Measurements from ENCODE around the gene ZNF841.
"Not testable (repeated sequence)": the region's sequence is repeated elsewhere in the genome, so short reads cannot be mapped to it uniquely, and the experiment has no call there.

Gene ZNF841

GRCh38 chr19:52095172-52096014 is at the start of gene ZNF841:
TSS of gene ZNF841 (minus strand) at chr19:52095765. CDS start at chr19:52084801, 10,964 bp downstream.
- peak; percentile 57 to 78 (median 74) for DNase-seq (ENCODE audit: low read depth in 4 of 4, low spot score in 1 of 4)

GRCh38 chr19:52142001-52142595 is 46.5 kb upstream of the ZNF841 start:
- no peak for DNase-seq (ENCODE audit: low read depth in 4 of 4, low spot score in 1 of 4)

GRCh38 chr19:52141203-52141602 is 45.6 kb upstream of the ZNF841 start:
- no peak for DNase-seq (ENCODE audit: low read depth in 4 of 4, low spot score in 1 of 4)

- DNase-seq (ENCODE audit: low read depth in 4 of 4, low spot score in 1 of 4), result peak in 2 of 4 experiments; percentile 96 to 99
These were observed 44.6 kb upstream of the ZNF841 start for GRCh38 chr19:52140032-52140710.

DNA sequence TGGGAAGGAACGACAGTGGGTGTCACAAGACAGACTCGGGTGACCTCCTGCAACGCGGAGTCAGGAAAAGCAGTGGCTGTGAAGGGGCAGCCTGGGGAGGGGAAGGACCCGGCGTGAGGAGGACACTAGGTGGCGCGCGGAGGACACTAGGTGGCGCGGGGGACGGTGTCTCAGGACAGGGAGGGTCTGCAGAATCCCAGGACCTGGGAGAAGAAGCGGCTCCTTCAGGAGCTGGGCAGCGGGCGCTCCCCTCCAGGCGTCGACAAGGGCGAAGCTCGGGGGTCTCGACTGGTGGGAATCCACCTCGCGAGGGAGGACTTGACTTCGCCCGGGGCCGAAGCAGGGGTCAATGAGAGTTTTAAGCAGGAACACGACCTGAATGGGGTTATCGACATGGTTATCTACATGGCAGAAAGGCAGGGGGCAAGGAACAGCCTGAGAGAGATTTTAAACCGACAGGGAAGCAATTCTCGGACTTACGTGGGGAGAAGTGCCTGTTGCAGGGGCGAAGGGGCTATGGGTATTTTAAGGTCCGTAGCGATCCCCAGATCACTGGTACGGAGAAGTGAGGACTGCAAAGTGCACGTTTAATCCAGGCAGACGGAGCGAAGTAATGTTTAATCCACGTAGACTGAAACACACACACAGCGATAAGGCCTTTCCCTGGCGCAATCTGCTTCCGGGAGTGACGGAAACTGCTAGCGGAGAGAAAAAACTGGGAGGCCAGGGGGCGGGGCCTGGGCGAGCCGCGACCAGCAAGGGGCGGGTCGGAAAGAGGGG is 43.9 kb upstream of the ZNF841 start, which contains the start of gene ZNF616:
TSS of gene ZNF616 (minus strand) at position 687 of the 780 bp plus-strand sequence. CDS start 9,426 bp downstream, outside the sequence.
- DNase-seq (ENCODE audit: low read depth in 4 of 4, low spot score in 1 of 4), result peak; percentile 50 to 96 (median 78)

DNA sequence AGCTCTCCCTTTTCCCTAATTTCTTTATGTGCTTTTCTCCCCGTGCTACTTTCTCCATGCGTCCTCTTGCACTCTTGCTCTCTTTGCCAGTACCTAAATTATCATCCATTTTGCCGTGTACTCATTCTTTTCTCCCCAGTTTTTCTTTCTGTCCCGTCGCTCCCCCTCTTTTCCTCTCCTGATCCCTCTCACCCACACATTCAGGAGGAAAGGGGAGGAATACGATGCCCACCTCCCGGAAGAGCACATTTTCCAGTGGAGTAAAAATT is 43.4 kb upstream of the ZNF841 start:
- no peak for DNase-seq (ENCODE audit: low read depth in 4 of 4, low spot score in 1 of 4)

DNA sequence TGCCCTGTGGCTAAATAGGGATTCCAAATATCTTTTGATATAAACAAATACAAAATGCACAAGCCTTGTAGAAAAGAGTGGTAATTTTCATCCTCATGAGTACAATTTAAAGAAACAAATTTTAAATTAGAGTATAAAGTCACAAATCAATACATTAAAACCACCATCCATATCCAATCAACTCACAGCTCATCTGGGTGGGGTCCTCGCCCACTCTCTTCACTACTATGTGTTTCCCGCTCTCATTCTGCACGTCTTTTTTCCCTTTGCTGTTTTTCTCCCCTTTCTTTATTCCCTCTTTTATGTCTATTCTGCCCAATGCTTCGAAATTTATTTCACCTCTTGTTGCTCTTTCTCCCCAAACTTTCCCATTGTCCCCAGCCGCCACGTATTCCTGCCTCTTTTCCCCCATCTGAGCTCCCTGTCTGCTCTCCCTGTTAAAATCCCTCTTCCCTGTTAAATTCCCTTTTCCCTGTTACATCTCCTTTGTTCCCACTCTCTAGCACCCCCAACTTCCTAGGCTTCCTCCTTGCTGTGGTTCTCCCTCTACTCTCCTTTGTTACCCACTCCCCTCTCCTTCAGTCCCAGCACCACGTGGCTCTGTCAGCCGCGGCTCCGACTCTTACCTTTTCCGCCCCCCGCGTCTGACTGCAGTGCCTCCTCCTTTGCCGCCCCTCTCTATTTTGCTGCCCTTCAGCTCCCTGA is 42.9 kb upstream of the ZNF841 start:
- DNase-seq (ENCODE audit: low read depth in 4 of 4, low spot score in 1 of 4), result peak in 2 of 4 experiments; percentile 13 to 16

GRCh38 chr19:52120286-52120685 is 24.7 kb upstream of the ZNF841 start:
- DNase-seq (ENCODE audit: low read depth in 4 of 4, low spot score in 1 of 4), result no peak

GRCh38 chr19:52115526-52116053 is 20.0 kb upstream of the ZNF841 start:
- no peak for DNase-seq (ENCODE audit: low read depth in 4 of 4, low spot score in 1 of 4)

GRCh38 chr19:52114691-52115090 is 19.1 kb upstream of the ZNF841 start:
- DNase-seq (ENCODE audit: low read depth in 4 of 4, low spot score in 1 of 4), result no peak

DNA sequence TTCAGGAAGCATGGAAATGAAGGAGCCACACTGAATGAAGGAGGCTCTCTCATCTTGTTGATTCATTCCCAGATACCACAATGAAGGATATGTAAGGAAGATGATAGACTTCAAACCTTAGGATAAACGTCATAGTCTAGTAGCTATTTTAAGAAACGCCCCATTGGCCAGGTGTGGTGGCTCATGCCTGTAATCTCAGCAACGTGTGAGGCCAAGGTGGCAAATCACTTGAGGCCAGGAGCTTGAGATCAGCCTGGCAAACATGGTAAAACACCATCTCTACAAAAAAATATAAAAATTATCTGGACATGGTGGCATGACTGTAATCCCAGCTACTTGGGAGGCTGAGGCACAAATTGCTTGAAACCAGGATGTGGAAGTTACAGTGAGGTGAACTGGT is 17.1 kb upstream of the ZNF841 start:
- no peak for DNase-seq (ENCODE audit: low read depth in 4 of 4, low spot score in 1 of 4)

DNA sequence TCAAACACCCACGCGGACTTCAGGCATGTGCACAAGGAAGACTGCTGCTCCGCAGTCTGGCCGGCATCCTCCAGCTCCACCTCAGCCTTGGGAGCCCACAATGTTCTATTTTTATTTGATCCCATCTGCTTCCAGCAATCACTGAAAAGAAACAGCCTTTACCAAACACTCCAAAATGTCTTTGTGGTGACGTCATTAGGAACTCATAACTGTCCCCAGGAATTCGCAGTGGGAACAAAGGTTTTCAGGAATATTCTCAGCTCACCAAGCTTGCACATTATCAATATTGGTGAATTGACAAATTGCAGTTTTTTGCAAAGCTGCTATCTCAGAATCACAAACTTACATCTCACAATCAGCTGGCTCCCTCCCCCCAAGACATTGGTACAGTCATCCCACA is 15.2 kb upstream of the ZNF841 start:
- DNase-seq (ENCODE audit: low read depth in 4 of 4, low spot score in 1 of 4), result no peak

- no peak for DNase-seq (ENCODE audit: low read depth in 4 of 4, low spot score in 1 of 4)
These were observed 7.2 kb upstream of the ZNF841 start for GRCh38 chr19:52102782-52103181.

DNA sequence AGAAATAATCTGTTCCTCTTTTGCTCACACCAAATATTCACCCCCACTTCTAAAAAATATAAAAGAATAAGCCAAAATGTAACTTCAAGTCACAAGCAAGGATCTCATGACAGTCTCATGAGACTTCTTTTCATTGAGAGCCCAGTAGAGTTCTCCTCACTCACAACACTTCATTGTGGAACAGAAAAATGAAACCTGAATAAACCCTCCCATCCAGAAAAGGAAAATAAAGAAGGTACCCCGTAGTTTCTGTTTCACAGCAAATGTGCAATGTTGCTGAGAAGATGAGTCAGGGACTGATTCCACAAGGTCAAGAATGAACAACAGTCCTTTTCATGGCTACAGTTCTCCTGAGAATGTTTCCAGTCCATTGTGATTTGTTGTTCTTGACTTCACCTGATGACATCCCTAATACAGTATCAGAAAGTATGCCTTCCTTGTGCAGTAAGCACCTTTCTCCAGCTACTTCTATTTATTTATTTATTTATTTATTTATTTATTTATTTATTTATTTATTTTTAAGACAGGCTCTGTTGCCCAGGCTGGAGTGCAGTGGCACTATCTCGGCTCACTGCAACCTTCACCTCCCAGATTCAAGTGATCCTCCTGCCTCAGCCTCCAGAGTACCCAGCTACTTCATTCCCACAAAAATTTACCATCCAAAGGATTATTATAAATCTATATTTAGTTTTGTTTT is 6.4 kb upstream of the ZNF841 start:
- no peak for DNase-seq (ENCODE audit: low read depth in 4 of 4, low spot score in 1 of 4)

- no peak for DNase-seq (ENCODE audit: low read depth in 4 of 4, low spot score in 1 of 4)
These were observed 4.1 kb upstream of the ZNF841 start for GRCh38 chr19:52099497-52100138.

DNA sequence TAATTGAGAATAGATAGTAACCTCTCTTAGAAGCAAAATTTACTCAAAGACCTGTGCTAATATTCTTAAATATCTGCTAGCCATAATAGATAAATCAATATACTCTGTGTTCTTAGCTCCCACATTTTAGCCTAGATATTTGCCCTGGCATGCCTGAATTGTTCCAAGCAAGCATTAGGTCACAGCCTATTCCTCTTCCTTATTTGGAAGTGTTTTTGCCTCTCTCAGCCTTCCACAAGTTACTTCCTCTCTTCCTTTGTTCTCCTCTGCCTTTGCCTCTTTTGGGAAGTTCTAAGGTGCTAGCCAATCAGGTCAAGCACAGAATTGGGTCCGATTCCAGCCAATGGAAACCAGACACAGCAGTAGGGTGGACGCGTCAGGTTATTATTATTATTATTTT is 851 bp upstream of the ZNF841 start:
- DNase-seq (ENCODE audit: low read depth in 4 of 4, low spot score in 1 of 4), result not testable (repeated sequence)

- no peak for DNase-seq (ENCODE audit: low read depth in 4 of 4, low spot score in 1 of 4)
These were observed 937 bp downstream of the ZNF841 start for GRCh38 chr19:52094526-52095130.

DNA sequence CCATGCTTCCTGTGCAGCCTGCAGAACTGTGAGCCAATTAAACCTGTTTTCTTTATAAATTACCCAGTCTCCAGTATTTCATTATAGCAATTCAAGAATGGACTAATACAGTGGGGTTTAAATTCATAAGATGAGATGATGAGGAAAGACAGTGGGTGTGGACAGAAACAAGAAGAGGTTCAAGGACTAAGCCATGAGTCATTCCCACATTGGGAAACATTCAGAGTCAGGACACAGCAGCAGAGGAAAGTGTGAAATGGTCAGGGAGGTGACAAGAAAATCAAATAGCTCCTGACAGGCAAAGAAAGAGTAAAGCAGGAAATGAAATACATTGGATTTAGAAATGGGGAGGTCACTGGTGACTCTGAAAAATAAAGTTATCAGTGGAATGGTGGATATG is 9.1 kb downstream of the ZNF841 start:
- no peak for DNase-seq (ENCODE audit: low read depth in 4 of 4, low spot score in 1 of 4)

- DNase-seq (ENCODE audit: low read depth in 4 of 4, low spot score in 1 of 4), result no peak
These were observed 25.1 kb downstream of the ZNF841 start for GRCh38 chr19:52070496-52070895.

Measured in stimulated activated CD4-positive, alpha-beta T cell treated with anti-CD3 and anti-CD28 coated beads, Interleukin-1b, Interleukin-23, amount 100 ng/mL, for 24 hours (primary cell).